Suprapubic skin (tissue), 3 donors: ENCODE data around the gene MYO7B.

ENCODE experiments used
- CTCF ChIP-seq, 2 donors: fragments of 200-600 bp in 1 of 2; fragments of 450-650 bp in 1 of 2; sonication (generic) in 1 of 2; IDR thresholded peaks; one replicate each; pipeline ENCODE4 v1.5.1; 2016 to 2019; ENCODE audit warnings: antibody characterized with exemption in 2 of 2, mild to moderate bottlenecking in 1 of 2, moderate library complexity in 1 of 2
- POLR2A ChIP-seq, 2 donors: fragments of 450-650 bp; IDR thresholded peaks; one replicate each; pipeline ENCODE4 v1.6.1; 2017; ENCODE audit warnings: antibody characterized with exemption in 2 of 2, mild to moderate bottlenecking in 2 of 2, moderate library complexity in 2 of 2

DNA sequence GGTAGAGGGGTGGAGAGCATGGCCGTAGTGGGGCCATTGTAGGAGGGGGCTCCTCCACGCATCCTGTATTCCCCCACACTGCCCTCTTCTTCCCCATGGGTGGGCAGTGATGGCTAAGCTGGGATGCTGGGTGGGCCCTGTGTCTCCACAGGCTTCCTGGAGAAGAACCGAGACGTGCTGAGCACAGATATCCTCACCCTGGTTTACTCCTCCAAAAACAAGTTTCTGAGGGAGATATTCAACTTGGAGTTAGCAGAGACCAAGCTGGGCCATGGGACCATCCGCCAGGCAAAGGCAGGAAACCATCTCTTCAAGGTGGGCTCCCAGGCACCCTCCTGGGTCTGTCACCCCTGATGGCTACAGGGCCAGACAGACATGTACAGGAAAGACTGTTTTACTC lies 52.8 kb downstream of the MYO7B start:
- no peak for TF ChIP-seq POLR2A (IDR thresholded peaks at IDR 0.05)
- TF ChIP-seq CTCF (IDR thresholded peaks at IDR 0.05): no peak
